Epidermal melanocyte (primary cell): Measurements from ENCODE around the gene TNKS1BP1.

ENCODE experiments used
- DNase-seq: peaks from one replicate; pipeline ENCODE4 v3.0.0; 2011; ENCODE audit warnings: low spot score; ENCODE audit not compliant: insufficient read length

Gene TNKS1BP1

DNA sequence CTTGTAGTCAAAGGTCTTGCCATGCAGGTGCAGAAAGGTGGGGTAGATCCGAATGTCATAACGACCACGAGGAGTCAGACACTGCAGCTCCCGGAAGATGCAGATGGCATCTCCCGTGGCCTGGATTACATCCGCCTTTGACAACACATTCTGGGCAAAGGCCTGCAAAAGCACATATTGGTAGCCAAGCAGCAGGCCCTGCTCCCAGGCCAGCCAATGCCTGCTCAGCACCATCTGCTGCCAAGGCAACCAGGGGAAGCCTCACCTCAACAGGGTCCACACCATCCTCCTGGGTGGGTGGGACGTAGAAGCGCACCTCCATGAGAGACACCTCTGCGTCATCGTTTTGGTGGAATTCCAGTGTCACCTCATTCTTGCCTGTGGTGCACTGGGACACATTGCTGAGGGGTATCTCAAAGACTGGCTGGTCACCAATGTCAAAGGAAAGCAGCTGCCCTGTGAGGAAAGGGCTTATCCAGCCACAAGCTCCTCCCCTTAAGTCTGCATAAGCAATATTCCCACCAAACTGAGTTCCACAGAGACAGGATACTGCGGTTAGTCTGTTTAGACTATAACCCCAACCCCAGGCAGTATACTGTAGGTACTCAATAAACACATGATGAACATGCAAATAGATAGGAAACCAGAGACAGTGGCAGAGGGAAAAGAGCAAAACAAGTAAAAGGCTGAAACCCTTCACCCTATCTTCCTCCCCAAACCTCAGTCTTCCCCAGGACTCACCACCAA is 8.1 kb upstream of the TNKS1BP1 start:
- no peak for DNase-seq

DNA sequence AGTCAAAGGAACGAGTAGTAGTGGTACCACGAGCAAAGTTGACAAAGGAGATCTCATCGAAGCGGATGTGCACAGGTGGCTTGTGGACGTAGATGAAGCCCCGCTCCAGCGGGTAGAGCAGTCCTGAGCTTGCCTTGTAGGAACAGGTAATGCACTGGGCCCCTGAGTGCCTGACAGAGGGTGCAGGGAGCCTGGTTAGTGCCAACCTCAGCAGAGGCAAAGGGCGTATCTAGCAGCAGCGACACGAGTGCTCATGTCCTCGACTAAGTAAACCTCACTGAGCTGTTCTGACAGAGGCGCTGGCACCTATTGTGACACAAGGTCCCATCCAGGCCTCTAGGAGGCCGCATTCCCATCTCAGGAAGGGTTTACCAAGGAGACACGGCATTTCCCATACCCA is 7.0 kb upstream of the TNKS1BP1 start:
- no peak for DNase-seq

DNA sequence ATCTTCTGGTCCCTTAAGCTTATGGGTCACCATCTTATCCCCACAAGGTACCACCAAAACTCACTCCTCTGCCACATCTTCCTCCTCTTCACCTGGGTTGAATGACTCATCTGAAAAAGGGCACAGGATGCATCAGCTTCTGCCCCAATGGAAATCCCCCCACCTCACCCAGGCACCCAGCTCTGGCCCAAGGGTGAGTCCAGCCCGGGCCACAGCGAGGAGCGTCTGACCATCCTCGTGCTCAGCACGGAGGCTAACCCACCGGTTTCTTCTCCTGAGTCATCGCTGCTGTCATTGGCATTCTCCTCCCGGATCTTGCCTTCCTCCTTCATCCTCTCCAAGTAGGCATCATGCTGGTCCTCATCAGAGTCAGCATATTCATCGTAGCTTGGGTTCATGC is 5.3 kb upstream of the TNKS1BP1 start:
- no peak for DNase-seq

DNA sequence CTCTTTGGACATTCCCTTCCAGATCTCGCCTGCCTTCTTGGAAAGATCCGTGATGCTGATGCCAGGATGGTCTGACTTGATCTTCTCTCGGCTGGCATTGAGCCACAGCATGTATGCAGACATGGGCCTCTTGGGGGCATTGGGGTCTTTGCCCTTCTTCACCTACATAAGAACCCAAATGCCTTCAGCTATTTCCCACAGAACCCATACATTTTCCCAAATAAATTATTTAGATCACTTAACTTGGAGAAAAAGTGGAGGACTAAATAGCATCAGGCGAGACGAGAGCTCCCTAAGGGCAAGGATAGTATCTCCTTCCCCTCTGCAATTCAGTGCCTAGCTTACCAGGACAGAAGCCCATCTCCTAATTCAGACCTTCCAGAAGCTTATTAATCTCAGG is 3.0 kb upstream of the TNKS1BP1 start:
- DNase-seq: no peak

DNA sequence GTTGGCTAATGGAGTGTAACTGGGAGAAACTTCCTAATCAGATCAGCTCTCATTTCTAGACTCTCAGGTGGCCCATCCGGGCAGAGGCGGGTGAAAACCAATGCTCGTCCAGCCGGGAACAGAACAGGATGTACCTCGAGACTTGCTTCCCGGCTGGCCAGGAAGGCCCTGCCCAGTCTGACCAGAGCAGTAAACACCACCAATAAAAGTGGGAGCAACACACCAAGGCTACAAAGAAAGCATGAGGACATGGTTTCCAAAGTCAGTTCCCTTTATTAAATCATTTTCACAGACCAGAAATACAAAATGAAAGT is 940 bp upstream of the TNKS1BP1 start:
- no peak for DNase-seq

DNA sequence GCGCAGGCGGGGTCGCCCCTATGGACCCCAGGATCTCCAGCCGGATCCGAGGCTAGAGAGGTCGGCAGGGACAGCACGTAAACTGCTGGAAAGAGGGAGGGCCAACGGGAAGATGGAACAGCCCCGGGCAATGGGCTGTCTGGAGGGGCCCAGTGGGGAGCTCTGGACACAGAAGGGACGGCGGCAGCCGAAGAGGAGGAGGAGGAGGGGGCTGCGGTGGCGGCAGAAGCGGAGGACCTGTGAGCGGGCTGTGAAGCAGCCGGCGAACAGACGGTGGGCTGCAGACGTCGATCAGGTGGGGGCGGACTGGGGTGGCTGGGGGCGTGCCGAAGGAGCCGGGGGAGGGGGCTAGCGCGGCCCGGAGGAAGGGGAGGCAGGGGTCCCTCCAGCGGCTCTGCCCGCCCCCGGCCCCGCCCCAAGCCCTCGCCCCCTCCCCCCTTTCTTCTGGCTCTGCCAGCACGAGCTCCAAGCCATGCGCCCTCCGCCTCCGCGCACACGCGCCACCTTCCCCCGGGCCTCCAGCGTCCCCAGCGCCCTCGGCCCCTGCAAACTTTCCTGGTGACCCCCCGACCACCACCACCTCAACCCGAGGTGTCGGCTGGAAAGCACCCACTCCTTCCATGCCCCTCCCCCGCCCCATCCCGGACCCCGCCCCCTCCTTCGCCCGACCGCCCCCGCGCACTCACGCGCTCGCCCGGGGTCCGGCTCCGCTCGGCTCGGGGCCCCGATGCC is 432 bp downstream of the TNKS1BP1 start:
- DNase-seq: no peak

DNA sequence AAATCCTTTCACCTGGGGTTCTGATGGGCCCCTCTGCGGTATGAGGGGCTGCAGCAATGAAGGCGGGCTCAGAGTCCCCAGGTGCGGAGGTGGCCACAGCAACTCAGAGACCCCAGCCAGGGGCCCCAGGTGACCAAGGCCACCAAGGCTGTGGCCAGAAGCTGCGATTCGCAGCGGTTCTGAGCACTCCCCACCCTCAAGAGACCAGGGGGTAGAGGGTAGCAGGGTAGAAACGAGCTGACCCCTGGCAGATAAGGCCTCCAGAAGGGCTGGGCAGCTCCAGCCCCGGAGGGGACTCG is 948 bp downstream of the TNKS1BP1 start:
- DNase-seq: no peak

DNA sequence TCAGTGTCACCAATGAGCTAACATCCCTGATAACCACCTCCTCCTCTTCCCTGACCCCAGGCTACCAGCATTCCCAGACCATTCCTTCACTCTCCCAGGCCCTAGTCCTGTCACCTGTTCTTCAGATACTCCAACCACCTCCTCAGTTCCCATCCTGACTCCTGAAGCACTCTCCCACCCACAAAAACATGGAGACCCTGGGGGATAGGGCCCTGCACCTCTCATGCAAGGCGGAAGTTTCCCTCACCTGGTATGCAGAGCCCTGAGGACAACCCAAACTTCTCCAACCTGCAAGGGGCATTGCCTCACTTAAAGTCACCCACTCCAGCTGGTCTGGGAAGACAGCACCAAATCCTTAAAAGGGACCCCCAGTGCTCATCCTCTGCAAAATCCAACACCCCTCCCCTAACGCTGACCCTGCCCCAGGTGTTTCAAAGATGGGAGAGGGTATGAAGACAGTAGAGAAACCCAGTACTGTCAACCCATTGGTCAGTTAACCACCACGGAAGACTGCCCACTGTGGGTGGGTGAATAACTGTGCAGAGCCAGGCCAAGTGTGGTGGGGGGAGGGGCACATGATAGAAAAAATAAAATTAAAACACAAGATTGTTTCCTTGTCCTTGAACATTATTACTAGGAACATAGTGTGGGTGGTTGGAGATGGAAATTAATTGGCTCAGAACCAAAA is 1.4 kb downstream of the TNKS1BP1 start:
- DNase-seq: no peak

DNA sequence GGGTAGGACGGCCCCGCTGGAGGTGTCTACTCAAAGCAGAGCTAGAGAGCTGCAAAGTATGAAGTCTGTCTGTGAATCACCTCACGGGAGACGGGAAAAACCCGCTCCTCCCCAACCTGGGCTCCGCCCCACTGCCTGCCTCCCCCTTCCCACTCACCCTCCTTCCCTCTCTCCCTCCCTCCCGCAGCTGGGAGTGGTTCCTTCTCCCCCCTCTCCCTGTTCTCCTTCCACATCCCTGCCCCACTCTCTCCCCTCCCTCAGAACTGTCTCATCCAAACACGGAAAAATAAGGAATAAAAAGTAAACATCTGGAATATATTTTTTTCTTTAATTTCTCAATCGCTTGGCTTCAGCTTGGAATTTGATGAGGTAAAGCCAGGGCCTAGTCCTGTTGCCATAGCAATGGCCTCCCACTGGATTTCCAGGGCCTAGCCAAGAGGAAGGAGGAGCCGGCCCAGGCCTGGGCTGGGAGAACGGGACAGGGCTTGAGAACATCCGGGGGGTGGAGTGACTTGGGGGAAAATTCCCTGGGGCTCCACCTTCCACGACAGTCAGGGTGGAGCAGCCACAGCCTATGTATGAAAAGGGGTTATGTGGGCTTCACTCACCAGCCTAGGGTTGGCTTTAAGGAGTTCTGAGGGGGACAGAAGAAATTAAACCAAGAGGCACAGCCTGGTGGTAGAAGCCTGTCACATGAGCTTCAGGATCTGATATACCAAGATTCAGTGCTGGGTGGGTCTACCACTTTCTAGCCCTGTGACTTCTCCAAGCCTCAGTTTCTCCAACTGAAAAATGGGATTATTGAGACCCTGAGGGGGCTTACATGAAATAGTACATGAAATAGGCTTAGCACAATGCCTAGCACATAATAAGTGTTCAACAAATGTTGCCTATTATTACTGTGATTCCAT is 2.2 kb downstream of the TNKS1BP1 start:
- peak; percentile 97 for DNase-seq

DNA sequence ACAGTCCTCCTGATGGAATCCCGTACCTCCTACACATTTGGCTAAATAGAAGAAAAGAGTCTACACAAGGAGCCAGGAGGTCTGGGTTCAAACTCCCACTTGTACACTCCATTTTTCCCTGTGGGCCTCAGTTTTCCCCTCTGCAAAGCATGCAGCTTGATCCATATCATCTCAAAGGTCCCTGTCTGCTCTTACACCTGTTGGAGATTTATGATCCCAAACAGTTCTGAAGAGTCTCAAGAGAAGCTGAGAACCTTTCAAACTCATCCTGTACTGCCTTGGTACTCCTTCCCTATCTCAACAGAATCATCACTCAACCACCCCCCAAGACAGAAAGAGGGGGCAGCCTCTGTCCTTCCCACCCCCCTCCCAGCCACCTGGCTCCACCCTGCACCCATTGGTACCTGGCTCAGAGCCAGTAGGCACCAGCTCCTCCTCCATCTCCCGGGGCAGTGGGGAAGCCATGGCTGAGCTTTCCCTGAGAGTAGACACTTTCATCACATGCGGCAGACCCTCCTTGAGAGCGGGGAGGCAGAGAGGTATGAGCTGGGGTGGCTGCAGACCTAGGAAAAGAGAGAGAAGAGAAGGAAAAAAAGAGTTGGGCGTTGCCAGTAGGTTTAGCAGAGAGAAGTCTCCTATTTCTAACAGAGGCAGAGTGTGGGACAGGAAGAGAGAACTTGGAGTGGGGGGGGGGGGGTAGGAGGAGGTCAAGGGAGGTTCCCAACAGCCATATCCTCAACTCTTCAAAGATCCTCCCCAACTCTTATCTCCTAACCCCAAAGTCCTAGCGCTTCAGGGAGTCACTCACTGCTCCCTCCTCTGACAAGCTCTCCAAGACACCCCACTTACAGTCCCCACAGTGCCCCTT is 3.1 kb downstream of the TNKS1BP1 start:
- no peak for DNase-seq

DNA sequence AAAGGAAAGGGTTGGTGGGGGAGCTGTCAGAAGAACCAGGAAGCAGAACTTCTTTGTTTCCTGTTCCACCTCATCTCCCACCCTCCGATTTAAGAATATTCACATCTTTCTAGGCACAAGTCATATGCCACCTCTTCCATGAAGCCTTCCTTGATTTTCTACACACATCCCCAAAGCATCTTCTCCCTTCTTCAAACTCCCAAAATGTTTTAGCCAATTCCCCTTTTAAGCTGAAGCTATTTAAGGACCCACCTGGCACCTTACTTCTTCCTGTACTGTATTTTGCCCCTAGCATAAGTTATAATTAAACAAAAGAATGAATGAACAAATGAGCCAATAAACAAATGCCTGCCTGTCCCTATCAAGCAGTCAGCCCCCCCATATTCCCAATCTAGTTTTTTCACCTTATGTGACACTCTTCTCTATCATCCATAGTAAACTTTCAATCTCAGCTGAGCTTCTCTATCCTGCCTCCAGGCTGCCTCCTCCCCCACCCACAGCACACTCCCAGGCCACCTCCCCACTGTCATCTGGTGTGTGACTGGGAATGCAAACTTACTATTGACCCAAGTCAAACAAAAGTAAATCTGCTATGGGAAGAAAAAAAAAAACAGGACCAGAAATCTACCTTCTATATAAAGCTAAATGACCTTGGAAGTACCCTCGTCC is 3.9 kb downstream of the TNKS1BP1 start:
- DNase-seq: no peak

DNA sequence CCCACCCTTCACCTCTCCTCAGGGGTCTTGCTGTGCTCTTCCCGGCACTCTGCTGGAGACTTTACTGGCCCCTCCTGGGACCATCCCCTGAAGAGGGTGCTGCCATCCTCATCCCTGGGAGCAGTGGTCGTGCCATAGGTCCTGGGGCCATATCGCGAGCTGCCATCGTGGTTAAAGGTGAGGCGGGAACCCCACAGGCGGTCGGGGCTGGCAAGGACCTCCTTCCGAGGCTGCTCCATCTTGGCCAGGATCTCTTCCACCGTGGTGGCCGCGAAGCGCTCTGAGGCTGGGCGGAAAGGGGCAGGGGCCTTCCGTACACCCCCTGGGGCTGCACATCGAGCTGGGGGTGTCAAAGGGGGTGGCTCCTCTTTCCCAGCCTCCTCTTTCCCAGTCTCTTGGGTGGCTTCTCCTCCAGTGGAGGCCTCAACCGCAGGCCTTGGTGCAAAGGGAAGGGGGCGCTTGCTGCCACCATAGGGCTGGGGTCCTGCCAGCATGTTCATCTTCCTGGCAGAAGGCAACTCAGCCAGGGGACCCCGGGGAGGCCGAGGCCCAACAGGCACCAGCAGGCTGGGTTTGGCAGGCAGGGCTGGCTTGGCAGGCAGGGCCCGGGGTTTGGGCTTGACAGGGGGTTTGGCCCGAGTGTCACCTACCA is 4.6 kb downstream of the TNKS1BP1 start:
- no peak for DNase-seq

DNA sequence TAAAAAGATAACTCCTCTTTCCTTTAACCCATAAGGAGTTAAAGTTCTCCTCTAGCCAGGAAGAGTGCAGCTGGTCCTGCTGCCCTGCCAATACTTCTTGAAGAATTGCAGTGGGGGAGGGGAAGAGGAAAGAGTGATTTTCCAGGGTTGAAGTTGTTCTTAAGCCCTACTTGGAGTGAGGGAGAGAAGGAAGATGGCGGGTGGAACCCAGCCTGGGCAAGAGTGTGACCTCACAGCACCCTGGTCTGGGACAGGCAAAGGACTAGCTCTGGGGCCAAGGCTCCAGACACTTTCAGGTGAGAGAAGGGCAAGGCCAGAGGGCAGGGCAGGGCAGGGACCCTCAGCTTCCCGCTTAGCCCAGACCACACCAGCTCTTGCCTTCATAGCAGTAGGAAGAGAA is 6.6 kb downstream of the TNKS1BP1 start:
- DNase-seq: no peak

DNA sequence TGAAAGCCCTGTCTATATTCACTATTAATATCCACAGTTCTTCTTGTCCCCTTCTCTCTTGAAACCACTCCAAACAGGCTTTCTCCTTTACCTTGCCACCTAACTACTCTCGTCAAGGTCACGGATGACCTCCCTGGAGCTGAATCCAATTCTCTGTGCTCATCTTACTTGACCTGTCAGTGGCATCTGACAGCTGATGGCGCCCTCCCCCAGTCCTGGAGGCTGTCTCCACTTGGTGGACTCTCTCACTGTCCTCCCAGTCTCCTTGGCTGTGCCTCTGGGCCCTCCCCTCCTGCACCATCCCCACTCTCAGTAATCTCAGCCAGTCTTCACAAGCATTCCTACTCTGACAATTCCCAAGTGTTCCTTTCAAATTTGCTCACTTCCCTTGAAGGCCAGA is 8.7 kb downstream of the TNKS1BP1 start:
- no peak for DNase-seq

DNA sequence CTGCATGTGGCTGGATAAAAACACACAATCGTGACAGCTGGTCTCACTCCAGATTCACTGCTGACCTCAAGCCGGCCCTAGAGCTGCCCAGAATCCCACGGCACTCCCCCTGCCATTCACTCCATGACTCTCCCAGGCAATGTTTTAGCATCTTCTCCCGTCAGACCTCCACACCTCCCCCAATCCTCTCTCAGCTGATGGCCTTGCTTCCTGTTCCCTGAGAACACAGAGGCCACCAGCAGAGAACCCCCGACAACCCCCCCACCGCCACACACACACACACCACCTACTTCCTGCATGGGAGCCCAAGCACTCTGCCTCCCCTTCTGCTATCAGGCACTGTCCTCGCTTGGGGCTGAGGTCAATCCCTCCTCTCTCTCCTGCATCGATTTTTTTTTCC is 9.3 kb downstream of the TNKS1BP1 start:
- no peak for DNase-seq

DNA sequence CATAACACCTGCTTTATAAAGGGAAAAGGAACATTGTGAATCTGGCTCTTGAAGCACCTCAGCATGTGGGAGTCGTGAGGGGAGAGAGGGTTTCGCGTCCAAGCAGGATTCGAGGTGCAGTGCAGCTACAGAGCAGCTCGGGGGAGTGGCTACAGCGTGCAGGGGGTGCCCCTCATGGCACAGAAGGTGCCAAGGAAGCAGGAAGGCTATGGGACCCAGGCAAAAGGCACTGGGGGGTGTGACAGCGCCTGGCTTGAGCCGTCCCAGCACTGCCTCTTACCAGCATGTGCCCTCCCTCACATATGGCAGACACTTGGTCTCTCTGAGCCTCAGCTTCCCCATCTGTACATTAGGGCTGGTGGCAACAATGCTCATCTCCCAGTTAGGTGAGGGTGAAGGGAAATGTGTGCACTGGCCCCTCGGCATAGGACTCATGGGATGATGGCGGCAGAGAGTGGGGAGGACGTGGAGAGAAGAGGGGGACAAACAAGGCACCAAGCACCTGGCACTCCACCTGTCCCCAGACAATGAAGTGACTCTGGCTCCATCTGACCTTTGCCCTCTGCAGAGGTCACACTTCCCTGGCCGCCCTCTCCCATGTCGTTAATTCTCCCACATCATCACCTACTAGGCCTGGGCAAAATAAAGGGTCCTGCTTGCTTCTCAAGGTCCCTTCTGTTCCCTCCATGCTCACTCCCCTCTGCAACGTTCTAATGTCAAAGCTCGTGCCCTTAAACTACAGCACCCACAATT is 10.4 kb downstream of the TNKS1BP1 start:
- no peak for DNase-seq

DNA sequence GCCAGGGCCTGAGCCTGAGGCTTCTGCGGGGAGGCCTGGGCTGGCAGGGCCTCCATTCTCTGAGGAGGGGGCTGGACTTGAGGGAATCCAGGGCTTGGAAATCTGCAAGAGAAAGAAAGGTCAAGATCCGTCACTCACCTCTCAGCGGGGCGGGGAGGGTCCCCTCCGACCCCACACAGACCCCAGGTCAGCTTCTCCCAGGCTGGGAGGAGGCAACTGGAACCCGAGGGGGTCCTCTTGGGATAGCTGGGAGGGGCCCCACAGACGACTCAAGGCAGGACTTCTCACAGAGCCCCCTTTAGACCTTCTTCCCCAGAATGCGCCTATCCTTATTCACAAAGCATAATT is 11.0 kb downstream of the TNKS1BP1 start:
- no peak for DNase-seq

DNA sequence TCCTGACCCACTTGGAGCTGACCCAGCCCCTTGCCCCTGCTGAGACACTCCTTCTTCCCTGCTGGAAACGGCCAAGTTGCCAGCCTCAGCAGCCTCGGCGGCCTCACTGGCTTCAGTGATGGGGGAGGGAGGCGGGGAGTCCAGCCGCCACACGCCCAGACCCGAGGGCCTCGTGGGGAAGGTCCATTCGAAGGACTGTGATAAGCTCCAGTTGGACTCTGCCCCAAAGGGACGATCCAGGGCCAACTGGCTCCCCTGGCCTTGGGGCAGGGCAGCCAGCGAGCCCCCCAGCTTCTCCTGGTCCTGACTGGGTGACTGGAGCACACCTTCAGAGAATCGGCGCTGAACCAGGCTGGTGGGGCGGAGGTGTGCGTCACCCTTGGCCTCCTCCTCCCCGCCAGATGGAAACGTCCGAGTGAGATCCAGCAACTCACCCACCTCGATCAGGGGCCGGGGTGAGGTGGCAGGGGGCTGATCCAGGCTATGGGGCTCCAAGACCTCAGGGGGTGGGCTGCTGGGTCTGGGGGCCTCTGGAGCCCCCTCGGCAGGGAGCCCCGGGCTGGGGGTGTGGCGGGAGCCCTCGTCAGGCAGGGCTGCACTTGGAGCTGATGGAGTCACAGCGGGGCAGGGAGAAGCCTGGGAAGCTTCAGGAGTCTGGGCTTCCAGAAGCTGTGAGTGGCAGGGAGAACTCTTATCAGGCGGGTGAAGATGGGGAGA is 11.5 kb downstream of the TNKS1BP1 start:
- no peak for DNase-seq
